LNCAP (cell line): Measurements from ENCODE around the gene SMCHD1.

ENCODE experiments used
- TF ChIP-seq, protein P1 (sequence below): fragments of 450-650 bp; IDR thresholded peaks from 2 replicates; pipeline ENCODE4 v1.5.1; 2017; ENCODE audit warnings: mild to moderate bottlenecking

SMCHD1 gene

DNA sequence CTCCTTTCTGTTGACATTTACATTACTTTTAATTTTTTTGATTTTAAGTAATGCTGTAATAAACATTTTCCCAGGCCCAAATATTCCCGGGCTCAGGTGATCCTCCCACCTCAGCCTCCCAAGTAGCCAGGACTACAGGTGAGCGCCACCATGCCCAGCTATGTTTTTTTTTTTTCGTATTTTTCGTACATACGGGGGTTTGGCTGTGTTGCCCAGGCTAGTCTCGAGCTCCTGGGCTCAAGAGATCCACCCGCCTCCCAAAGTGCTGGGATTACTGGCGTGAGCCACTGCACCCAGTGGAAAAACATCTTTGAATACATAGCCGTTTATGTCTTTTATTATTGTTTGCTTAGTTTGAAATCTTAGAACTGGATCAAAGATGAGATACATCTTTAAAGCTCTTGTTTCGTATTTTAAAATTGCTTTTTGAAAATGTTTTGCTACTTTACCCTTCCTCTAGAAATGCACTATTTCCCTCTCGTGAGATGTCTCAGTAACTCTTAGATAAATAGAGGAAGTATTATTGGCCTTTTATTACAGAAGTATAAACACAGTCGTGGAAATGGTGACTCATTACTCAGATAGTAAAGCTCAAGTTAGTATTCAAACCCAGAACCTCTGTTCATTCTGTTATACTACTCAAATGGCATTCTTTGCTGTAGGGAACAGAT, 2.4 kb downstream of the SMCHD1 start:
- TF ChIP-seq, protein P1, sequence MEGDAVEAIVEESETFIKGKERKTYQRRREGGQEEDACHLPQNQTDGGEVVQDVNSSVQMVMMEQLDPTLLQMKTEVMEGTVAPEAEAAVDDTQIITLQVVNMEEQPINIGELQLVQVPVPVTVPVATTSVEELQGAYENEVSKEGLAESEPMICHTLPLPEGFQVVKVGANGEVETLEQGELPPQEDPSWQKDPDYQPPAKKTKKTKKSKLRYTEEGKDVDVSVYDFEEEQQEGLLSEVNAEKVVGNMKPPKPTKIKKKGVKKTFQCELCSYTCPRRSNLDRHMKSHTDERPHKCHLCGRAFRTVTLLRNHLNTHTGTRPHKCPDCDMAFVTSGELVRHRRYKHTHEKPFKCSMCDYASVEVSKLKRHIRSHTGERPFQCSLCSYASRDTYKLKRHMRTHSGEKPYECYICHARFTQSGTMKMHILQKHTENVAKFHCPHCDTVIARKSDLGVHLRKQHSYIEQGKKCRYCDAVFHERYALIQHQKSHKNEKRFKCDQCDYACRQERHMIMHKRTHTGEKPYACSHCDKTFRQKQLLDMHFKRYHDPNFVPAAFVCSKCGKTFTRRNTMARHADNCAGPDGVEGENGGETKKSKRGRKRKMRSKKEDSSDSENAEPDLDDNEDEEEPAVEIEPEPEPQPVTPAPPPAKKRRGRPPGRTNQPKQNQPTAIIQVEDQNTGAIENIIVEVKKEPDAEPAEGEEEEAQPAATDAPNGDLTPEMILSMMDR, result no peak

DNA sequence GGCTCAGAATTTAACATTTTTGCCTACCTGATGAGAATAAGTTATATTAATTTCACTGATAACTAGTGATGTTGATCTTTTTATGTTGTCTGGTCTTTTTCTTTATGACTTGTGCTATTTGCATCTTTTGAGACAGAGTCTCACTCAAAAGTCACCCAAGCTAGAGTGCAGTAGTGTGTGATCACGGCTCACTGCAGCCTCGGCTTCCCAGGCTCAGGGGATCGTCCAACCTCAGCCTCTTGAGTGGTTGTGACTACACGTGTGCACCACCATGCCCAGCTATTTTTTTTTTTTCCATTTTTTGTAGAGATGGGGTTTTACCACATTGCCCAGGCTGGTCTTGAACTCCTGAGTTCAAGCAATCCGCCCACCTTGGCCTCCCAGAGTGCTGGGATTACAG, 7.5 kb downstream of the SMCHD1 start:
- TF ChIP-seq, protein P1, result no peak

GRCh38 chr18:2672410-2672809, 16.9 kb downstream of the SMCHD1 start:
- TF ChIP-seq, protein P1, result no peak

DNA sequence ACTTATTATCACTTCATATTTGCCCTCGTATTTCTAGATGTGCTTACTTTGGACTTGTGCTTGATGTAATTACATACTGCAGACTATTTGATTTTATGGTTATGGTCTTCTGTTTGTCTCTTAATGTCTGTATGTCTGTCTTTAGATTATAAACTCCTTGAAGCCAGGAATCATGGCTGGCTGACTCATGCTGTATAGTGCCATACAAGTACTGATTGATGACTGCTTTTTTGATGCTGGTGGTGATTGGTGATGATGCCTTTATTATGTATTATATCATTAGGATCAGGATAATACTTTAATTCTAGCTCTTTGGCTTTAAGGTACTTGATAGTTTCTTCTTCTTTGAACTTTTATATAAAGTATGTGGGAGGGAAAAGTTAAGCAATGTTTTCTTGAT, 17.3 kb downstream of the SMCHD1 start:
- TF ChIP-seq, protein P1, result no peak

DNA sequence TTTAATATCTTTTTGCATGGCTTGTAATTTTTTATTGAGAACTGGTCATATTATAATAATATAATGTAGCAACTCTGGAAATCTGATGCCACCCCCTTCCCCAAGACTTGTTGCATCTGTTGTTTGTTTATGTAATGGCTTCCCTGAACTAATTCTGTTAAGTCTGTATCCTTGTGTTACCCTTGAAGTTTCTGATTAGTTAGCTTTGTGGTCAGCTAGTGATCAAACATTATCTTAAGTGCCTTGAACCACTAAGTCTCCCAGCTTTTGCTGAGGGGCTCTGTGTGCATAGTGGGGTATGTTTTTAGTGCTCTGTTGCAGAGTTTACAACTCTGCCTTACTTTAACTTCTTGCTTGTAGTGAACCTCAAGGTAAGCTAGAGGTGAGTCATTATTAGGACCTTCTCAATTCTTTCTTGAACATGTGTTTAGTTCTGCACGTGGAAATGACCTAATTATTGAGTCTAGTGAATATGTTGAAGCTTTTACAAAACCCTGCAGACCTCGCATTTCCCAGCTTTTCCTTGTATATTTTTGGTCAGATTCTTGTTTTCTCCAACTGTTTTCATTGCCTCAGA, 24.8 kb downstream of the SMCHD1 start:
- TF ChIP-seq, protein P1, result no peak

- TF ChIP-seq, protein P1, result no peak
Observed at GRCh38 chr18:2681993-2682603, 26.6 kb downstream of the SMCHD1 start.

GRCh38 chr18:2683055-2683454, 27.5 kb downstream of the SMCHD1 start:
- TF ChIP-seq, protein P1, result no peak
